Measurements from ENCODE around the gene ARRDC1. TPM values are rescaled to one million over a fixed set of nuclear protein-coding genes. Genes with fewer than 3 reads are reported as not detected.
"Not testable (repeated sequence)": the region's sequence is repeated elsewhere in the genome, so short reads cannot be mapped to it uniquely, and the experiment has no call there.

ARRDC1 gene
- total RNA-seq, 3 donors from 2014 or later: 23.8 to 122 (median 57.0) TPM

DNA sequence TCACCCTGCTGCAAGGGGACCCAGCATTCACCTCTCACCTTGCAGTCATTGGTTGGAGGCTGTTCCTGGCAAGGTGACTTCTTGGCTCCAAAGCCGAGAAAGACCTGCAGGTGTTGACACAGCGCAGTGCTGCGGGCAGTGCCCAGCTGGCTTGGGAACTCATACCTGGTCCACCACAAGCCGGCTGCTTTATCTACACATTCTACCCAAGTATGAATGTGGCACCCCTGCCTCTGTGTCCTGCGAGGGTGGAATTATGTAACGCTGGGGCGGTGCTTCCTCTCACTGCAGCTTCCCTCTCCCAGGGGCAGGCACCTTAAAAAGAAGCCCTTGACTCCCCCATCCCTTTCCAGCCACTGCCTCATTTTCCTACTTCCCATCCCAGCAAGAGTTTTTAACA lies 12.7 kb upstream of the ARRDC1 start:
- Histone ChIP-seq H3K4me3 (no peak overlapping the region), H3K27ac (peak overlapping the region in 1 of 2 donors; percentile 48), H3K36me3 (no peaks in the 10 kb centered on the region), H3K27me3 (no peaks in the 10 kb centered on the region), H3K9me3 (no peaks in the 10 kb centered on the region), H3K4me1 (peaks cover 6 to 8% of the 10 kb centered on the region in 2 donors)
- no peak for DNase-seq (ENCODE audit: low spot score in 2 of 2)
- TF ChIP-seq POLR2AphosphoS5 (IDR thresholded peaks at IDR 0.05): no peak
- no peak for TF ChIP-seq POLR2A (IDR thresholded peaks at IDR 0.05)
- TF ChIP-seq, protein P1, sequence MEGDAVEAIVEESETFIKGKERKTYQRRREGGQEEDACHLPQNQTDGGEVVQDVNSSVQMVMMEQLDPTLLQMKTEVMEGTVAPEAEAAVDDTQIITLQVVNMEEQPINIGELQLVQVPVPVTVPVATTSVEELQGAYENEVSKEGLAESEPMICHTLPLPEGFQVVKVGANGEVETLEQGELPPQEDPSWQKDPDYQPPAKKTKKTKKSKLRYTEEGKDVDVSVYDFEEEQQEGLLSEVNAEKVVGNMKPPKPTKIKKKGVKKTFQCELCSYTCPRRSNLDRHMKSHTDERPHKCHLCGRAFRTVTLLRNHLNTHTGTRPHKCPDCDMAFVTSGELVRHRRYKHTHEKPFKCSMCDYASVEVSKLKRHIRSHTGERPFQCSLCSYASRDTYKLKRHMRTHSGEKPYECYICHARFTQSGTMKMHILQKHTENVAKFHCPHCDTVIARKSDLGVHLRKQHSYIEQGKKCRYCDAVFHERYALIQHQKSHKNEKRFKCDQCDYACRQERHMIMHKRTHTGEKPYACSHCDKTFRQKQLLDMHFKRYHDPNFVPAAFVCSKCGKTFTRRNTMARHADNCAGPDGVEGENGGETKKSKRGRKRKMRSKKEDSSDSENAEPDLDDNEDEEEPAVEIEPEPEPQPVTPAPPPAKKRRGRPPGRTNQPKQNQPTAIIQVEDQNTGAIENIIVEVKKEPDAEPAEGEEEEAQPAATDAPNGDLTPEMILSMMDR (IDR thresholded peaks at IDR 0.05): no peak
- intact Hi-C loops (cut with DNase I; ENCODE audit: low total_unique reads): no loop called here

GRCh38 chr9:137593176-137593575 lies 12.3 kb upstream of the ARRDC1 start:
- no peak for TF ChIP-seq POLR2A (IDR thresholded peaks at IDR 0.05)
- TF ChIP-seq, protein P1 (IDR thresholded peaks at IDR 0.05): no peak
- no peak for TF ChIP-seq POLR2AphosphoS5 (IDR thresholded peaks at IDR 0.05)
- H3K4me3 ChIP-seq: no peak overlapping the region
- H3K4me1 ChIP-seq: peaks cover 6 to 8% of the 10 kb centered on the region in 2 donors
- H3K27ac ChIP-seq: peak overlapping the region in 1 of 2 donors; percentile 48
- intact Hi-C loops (cut with DNase I; ENCODE audit: low total_unique reads): no loop called here
- DNase-seq (ENCODE audit: low spot score in 2 of 2): peak in 1 of 2 donors; percentile 70
- no peaks in the 10 kb centered on the region for H3K9me3 ChIP-seq
- no peaks in the 10 kb centered on the region for H3K27me3 ChIP-seq
- no peaks in the 10 kb centered on the region for H3K36me3 ChIP-seq

DNA sequence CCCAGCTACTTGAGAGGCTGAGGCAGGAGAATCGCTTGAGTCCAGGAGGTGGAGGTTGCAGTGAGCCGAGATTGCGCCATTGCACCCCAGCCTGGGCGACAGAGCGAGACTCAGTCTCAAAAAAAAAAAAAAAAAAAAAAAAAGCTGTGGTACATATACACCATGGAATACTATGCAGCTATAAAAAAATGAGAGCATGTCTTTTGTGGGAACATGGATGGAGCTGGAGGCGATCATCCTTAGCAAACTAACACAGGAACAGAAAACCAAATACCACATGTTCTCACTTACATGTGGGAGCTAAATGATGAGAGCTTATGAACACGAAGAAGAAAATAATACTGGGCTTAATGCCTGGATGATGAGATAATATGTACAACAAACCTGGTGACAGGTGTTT lies 8.9 kb upstream of the ARRDC1 start:
- H3K27me3 ChIP-seq; intact Hi-C loops (cut with DNase I; ENCODE audit: low total_unique reads): not testable (repeated sequence)

GRCh38 chr9:137598943-137599342 lies 6.5 kb upstream of the ARRDC1 start:
- no peak overlapping the region for H3K4me3 ChIP-seq
- no peaks in the 10 kb centered on the region for H3K9me3 ChIP-seq
- DNase-seq (ENCODE audit: low spot score in 2 of 2): no peak
- no peak overlapping the region for H3K27ac ChIP-seq
- H3K27me3 ChIP-seq: no peaks in the 10 kb centered on the region
- no peaks in the 10 kb centered on the region for H3K36me3 ChIP-seq
- no peaks in the 10 kb centered on the region for H3K4me1 ChIP-seq
- no peak for TF ChIP-seq POLR2A (IDR thresholded peaks at IDR 0.05)
- TF ChIP-seq POLR2AphosphoS5 (IDR thresholded peaks at IDR 0.05): no peak
- TF ChIP-seq, protein P1 (IDR thresholded peaks at IDR 0.05): no peak
- intact Hi-C loops (cut with DNase I; ENCODE audit: low total_unique reads): no loop called here

More for the DNA sequence above, 8.9 kb upstream of the ARRDC1 start:
- H3K4me1 ChIP-seq; H3K27ac ChIP-seq; H3K36me3 ChIP-seq; DNase-seq (ENCODE audit: low spot score in 2 of 2); H3K4me3 ChIP-seq; H3K9me3 ChIP-seq: not testable (repeated sequence)

DNA sequence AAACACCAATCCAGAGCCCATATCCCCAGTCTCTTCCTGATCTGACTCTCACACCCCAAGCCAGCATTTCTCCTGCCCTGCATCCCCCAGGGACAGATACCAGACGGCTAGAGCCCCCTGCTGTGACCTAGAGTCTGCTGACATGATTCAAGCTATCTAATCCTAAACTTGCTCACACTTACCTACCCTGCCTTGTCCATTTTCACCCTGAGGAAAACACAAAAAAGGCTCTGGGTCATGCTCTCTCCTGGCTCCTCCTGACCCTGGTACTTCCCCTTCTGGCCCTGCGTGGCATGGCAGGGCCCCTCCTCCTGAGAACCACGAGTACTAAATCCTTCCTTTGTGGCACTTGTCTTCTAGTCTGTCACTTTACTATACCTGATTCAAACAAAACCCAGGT lies 2.8 kb upstream of the ARRDC1 start:
- TF ChIP-seq, protein P1 (IDR thresholded peaks at IDR 0.05): no peak
- DNase-seq (ENCODE audit: low spot score in 2 of 2): no peak
- Histone ChIP-seq H3K4me3 (no peak overlapping the region), H3K36me3 (no peaks in the 10 kb centered on the region), H3K9me3 (no peaks in the 10 kb centered on the region), H3K27ac (no peak overlapping the region), H3K4me1 (peaks cover 15% of the 10 kb centered on the region in 2 donors), H3K27me3 (peaks cover 0 to 3% of the 10 kb centered on the region in 2 donors)
- intact Hi-C loops (cut with DNase I; ENCODE audit: low total_unique reads): no loop called here

GRCh38 chr9:137603879-137604278 lies 1.6 kb upstream of the ARRDC1 start:
- H3K36me3 ChIP-seq: no peaks in the 10 kb centered on the region
- H3K27ac ChIP-seq: no peak overlapping the region
- H3K4me3 ChIP-seq: no peak overlapping the region
- intact Hi-C loops (cut with DNase I; ENCODE audit: low total_unique reads): no loop called here
- peaks cover 0 to 3% of the 10 kb centered on the region in 2 donors for H3K27me3 ChIP-seq
- H3K9me3 ChIP-seq: no peaks in the 10 kb centered on the region
- H3K4me1 ChIP-seq: peaks cover 15 to 19% of the 10 kb centered on the region in 2 donors
- TF ChIP-seq POLR2AphosphoS5 (IDR thresholded peaks at IDR 0.05) (no peak), POLR2A (IDR thresholded peaks at IDR 0.05) (no peak)
- TF ChIP-seq, protein P1 (IDR thresholded peaks at IDR 0.05): no peak
- no peak for DNase-seq (ENCODE audit: low spot score in 2 of 2)
